Smooth muscle cell (in vitro differentiated cells): ENCODE results near the gene CAV1. TPM values are rescaled to one million over a fixed set of nuclear protein-coding genes. Genes with fewer than 3 reads are reported as not detected.

Experiments used
- DNase-seq: peaks from one replicate; lab custom pipeline; 2025; ENCODE audit not compliant: unreplicated experiment; lab: John Stamatoyannopoulos, UW
- H2AFZ ChIP-seq: fragments of 200-600 bp; sonication (generic); 2 replicates; pipeline ENCODE4 v1.6.0; 2016; ENCODE audit warnings: antibody characterized with exemption, low read depth, mild to moderate bottlenecking
- H3F3A ChIP-seq: fragments of 200-600 bp; sonication (generic); 2 replicates; pipeline ENCODE4 v1.6.0; 2017; ENCODE audit warnings: antibody characterized with exemption, low read depth
- H3K27ac ChIP-seq: fragments of 200-600 bp; sonication (generic); 2 replicates; pipeline ENCODE4 v1.5.1; 2016; ENCODE audit warnings: low read depth, mild to moderate bottlenecking
- H3K27me3 ChIP-seq: fragments of 200-600 bp; sonication (generic); 2 replicates; pipeline ENCODE4 v1.6.1; 2016; ENCODE audit warnings: low read depth, mild to moderate bottlenecking
- H3K36me3 ChIP-seq: fragments of 200-600 bp; sonication (generic); 2 replicates; pipeline ENCODE4 v1.5.1; 2016; ENCODE audit warnings: low read depth
- H3K4me1 ChIP-seq: fragments of 200-600 bp; sonication (generic); 2 replicates; pipeline ENCODE4 v1.5.1; 2016; ENCODE audit warnings: low read depth
- H3K4me2 ChIP-seq: fragments of 200-600 bp; sonication (generic); 2 replicates; pipeline ENCODE4 v1.6.0; 2016; ENCODE audit warnings: mild to moderate bottlenecking
- H3K4me3 ChIP-seq: fragments of 200-600 bp; sonication (generic); 2 replicates; pipeline ENCODE4 v1.5.1; 2016; ENCODE audit warnings: mild to moderate bottlenecking
- H3K79me2 ChIP-seq: fragments of 200-600 bp; sonication (generic); 2 replicates; pipeline ENCODE4 v1.6.0; 2016; ENCODE audit warnings: low read depth, mild to moderate bottlenecking
- H3K9ac ChIP-seq: fragments of 200-600 bp; sonication (generic); 2 replicates; pipeline ENCODE4 v1.6.0; 2016; ENCODE audit warnings: low read depth
- H3K9me3 ChIP-seq: fragments of 200-600 bp; sonication (generic); replicated peaks from 2 replicates; pipeline ENCODE4 v1.5.1; 2016; ENCODE audit warnings: low read depth
- H4K20me1 ChIP-seq: fragments of 200-600 bp; sonication (generic); 2 replicates; pipeline ENCODE4 v1.6.0; 2016; ENCODE audit warnings: low read depth
- CTCF ChIP-seq: fragments of 200-600 bp; sonication (generic); IDR thresholded peaks from 2 replicates; pipeline ENCODE4 v1.5.1; 2017; ENCODE audit warnings: borderline replicate concordance, mild to moderate bottlenecking, antibody characterized with exemption; ENCODE audit not compliant: insufficient read depth, poor library complexity, severe bottlenecking
- WGBS: methylation state at CpG from one replicate; pipeline ENCODE4 v1.1.7; 2016; ENCODE audit warnings: low lambda C conversion rate; 5-methylcytosine and 5-hydroxymethylcytosine counted together
- polyA plus RNA-seq: library from polyadenylated mRNA; unstranded; fragments of >200 nt; fragmentation: Nextera tagmentation; extraction: Ambion mirVana; gene quantifications from 2 replicates; pipeline ENCODE4 v1.2.1, GENCODE V29; 2016
- total RNA-seq: library from RNA; depleted of rRNA; stranded (reverse); fragments of >200 nt; gene quantifications from 2 replicates; pipeline ENCODE4 v1.2.3, GENCODE V29; 2014

CAV1 gene
- total and polyA plus RNA-seq, 2 experiments from 2014 or later, result 55.8 to 84.7 TPM

DNA sequence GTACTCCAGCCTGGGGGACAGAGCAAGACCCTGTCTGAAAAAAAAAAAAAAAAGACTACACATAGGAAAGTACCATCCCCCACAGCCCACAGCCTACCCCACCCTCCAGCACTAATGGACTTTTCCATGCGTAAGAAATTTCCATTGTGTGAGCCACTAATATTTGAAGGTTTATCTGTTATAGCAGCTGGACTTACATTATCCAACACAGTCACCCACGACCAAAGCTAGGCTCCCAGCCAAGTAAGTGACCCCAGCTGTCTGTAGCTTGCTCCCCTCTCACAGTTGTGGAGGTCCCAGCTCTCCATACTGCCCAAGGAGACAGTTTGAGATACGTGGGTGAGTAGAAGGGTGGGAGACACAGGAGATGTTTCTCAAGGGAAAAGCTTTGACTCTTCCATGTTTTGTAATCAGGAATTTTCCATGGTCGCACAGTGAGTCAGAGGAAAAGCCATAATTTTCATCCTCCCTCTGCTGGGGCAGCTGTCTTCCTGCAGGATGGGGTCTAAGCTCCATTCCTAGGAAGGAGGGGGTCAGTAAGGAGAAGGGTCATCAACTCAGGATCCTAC is 57.4 kb downstream of the CAV1 start:
- H2AFZ ChIP-seq, result peak overlapping the region; percentile 82
- TF ChIP-seq CTCF, result peak; percentile 38
- H3K4me1 ChIP-seq, result peaks cover 9% of the 10 kb centered on the region
- H3K79me2 ChIP-seq, result no peaks in the 10 kb centered on the region
- peak overlapping the region; percentile 87 for H3K27ac ChIP-seq
- peaks cover 9% of the 10 kb centered on the region for H3F3A ChIP-seq
- H4K20me1 ChIP-seq, result no peaks in the 10 kb centered on the region
- peak overlapping the region; percentile 34 for H3K9ac ChIP-seq
- WGBS, result 40% methylated on average over 4 of the region's 4 CpGs
- no peak overlapping the region for H3K4me3 ChIP-seq
- H3K27me3 ChIP-seq, result no peaks in the 10 kb centered on the region
- peaks cover 3% of the 10 kb centered on the region for H3K9me3 ChIP-seq
- H3K4me2 ChIP-seq, result peak overlapping the region; percentile 48
- no peak for DNase-seq
- no peaks in the 10 kb centered on the region for H3K36me3 ChIP-seq

- peak overlapping the region; percentile 34 for H3K9ac ChIP-seq
- H3K4me2 ChIP-seq, result peak overlapping the region; percentile 12
- H4K20me1 ChIP-seq, result no peaks in the 10 kb centered on the region
- no peaks in the 10 kb centered on the region for H3K79me2 ChIP-seq
- WGBS, result 19% methylated on average over 5 of the region's 5 CpGs
- H3K4me1 ChIP-seq, result peaks cover 4% of the 10 kb centered on the region
- no peak overlapping the region for H3K4me3 ChIP-seq
- no peaks in the 10 kb centered on the region for H3K36me3 ChIP-seq
- peak overlapping the region; percentile 87 for H3K27ac ChIP-seq
- no peak for DNase-seq
- TF ChIP-seq CTCF, result no peak
- H3F3A ChIP-seq, result peaks cover 5% of the 10 kb centered on the region
- peak overlapping the region; percentile 41 for H2AFZ ChIP-seq
- H3K27me3 ChIP-seq, result no peaks in the 10 kb centered on the region
- H3K9me3 ChIP-seq, result peaks cover 3% of the 10 kb centered on the region
Observed at GRCh38 chr7:116582806-116583444, 58.1 kb downstream of the CAV1 start.

DNA sequence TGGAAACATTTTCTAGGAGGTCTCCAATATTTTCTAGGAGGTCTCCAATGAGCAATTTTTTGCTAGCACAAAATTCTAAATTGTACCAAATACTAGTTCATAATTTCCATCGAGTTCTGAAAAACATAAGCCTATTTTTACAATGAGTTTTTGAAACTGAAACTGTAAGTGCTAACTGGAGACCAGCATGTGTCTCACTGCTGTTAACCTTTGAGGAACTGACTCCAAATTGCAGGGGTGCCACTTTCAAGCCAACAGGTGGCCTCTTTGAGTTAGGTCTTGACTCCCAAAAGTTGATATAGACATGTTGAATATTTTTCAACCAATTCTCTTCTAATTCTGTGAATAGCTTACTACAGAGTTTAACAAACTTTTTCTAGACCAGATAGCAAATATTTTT is 58.8 kb downstream of the CAV1 start:
- Histone ChIP-seq H3K27me3 (no peaks in the 10 kb centered on the region), H3K4me2 (no peak overlapping the region), H3K36me3 (no peaks in the 10 kb centered on the region), H3K4me1 (peaks cover 11% of the 10 kb centered on the region), H3K9me3 (peaks cover under 1% of the 10 kb centered on the region), H2AFZ (no peak overlapping the region), H3K79me2 (no peaks in the 10 kb centered on the region), H4K20me1 (no peaks in the 10 kb centered on the region), H3K4me3 (no peak overlapping the region), H3K27ac (peak overlapping the region; percentile 87), H3K9ac (no peak overlapping the region), H3F3A (peaks cover 5% of the 10 kb centered on the region)
- DNase-seq, result no peak
- TF ChIP-seq CTCF, result no peak
- WGBS, result 100% methylated on average over 1 of the region's 1 CpG

GRCh38 chr7:116584721-116585120 is 59.9 kb downstream of the CAV1 start:
- Histone ChIP-seq H3K79me2 (no peaks in the 10 kb centered on the region), H3K9ac (no peak overlapping the region), H3F3A (peaks cover 5% of the 10 kb centered on the region), H3K4me1 (peaks cover 14% of the 10 kb centered on the region), H2AFZ (no peak overlapping the region), H3K4me2 (no peak overlapping the region), H4K20me1 (no peaks in the 10 kb centered on the region), H3K9me3 (no peaks in the 10 kb centered on the region), H3K27me3 (no peaks in the 10 kb centered on the region), H3K4me3 (no peak overlapping the region), H3K27ac (no peak overlapping the region), H3K36me3 (no peaks in the 10 kb centered on the region)
- no peak for DNase-seq
- TF ChIP-seq CTCF, result no peak
- WGBS, result 82% methylated on average over 1 of the region's 1 CpG
